Activated T-helper 2 cell treated with anti-CD3 and anti-CD28 coated beads, Interferon-gamma antibody, Interleukin-2, Interleukin-4, amounts not matched to agents 10 μg/mL and 5 μg/mL and 100 μg/mL, durations not matched to agents 14 hours and 24 hours and 36 hours (primary cell): Measurements from ENCODE around the gene GRM5. TPM values are rescaled to one million over a fixed set of nuclear protein-coding genes. Genes with fewer than 3 reads are reported as not detected.

Experiments used
- DNase-seq: peaks from one replicate; pipeline ENCODE4 v3.0.0; 2021; ENCODE audit warnings: low spot score
- H3K27ac Mint-ChIP-seq: one replicate; pipeline ENCODE4 v1.8.0; 2021; ENCODE audit warnings: mixed read lengths
- H3K27me3 Mint-ChIP-seq: one replicate; pipeline ENCODE4 v1.8.0; 2021; ENCODE audit warnings: low read depth, mixed read lengths
- H3K36me3 Mint-ChIP-seq: one replicate; pipeline ENCODE4 v1.8.0; 2021; ENCODE audit warnings: low read depth, mixed read lengths
- H3K4me1 Mint-ChIP-seq: one replicate; pipeline ENCODE4 v1.8.0; 2021; ENCODE audit warnings: low read depth, mixed read lengths
- H3K4me3 Mint-ChIP-seq: one replicate; pipeline ENCODE4 v1.8.0; 2021; ENCODE audit warnings: low read depth, mild to moderate bottlenecking, moderate library complexity, mixed read lengths
- H3K9me3 Mint-ChIP-seq: one replicate; pipeline ENCODE4 v1.8.0; 2021; ENCODE audit warnings: mixed read lengths
- intact Hi-C: fragments of 100-400 bp; cut with micrococcal nuclease; formaldehyde crosslinking; loops from one replicate; pipeline ENCODE4 v1.15.1; 2023
- total RNA-seq: library from RNA; stranded (reverse); gene quantifications from 2 replicates; pipeline ENCODE4 v1.2.3, GENCODE V29; 2022

GRM5 gene
- total RNA-seq, 1 donor from 2014 or later = not detected

DNA sequence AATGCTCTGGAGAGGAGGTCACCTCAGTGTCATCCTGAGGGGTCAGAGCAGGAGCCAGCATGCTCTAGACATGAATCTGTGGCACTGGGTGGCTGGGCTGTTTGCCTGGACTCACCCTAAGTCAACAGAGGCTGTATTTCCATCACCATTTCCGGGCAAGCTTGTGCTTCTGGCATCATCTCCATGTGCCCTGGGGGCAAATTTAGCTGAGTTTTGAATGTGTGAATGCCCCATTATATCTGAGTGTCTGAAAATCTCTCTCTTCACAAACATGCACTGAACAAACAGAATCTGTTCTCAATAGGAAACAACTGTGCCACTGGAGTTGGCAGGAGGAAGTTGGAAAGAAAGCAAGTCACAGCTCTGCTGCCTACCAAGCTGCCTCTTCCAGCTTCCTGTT lies 356.2 kb downstream of the GRM5 start:
- Mint-ChIP-seq H3K4me1 (no peaks in the 10 kb centered on the region), H3K27me3 (no peaks in the 10 kb centered on the region), H3K27ac (no peak overlapping the region), H3K36me3 (no peaks in the 10 kb centered on the region), H3K9me3 (no peaks in the 10 kb centered on the region), H3K4me3 (no peak overlapping the region)
- DNase-seq = no peak
- intact Hi-C loops = no loop called here

DNA sequence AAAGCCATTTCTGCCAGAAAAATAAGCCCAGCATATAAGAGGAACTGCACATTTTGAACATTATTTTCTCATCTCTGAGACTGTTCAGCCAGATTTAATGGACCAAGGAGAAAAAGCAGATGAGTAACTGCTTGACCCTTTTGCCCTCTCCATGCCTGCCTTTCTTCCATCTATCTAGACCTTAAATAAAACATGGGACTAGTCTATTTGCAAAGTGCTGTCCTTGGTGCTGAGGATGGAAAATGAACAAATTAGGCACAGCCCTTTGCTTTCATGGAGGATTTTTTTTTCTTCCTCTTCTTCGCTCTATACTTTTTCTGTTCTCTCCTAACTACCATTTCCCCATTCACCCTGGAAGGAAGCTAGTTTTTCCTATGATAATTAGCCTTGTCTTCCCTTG lies 361.3 kb downstream of the GRM5 start:
- no peaks in the 10 kb centered on the region for H3K36me3 Mint-ChIP-seq
- H3K27ac Mint-ChIP-seq = no peak overlapping the region
- no peaks in the 10 kb centered on the region for H3K27me3 Mint-ChIP-seq
- intact Hi-C loops = no loop called here
- no peaks in the 10 kb centered on the region for H3K9me3 Mint-ChIP-seq
- H3K4me1 Mint-ChIP-seq = no peaks in the 10 kb centered on the region
- no peak for DNase-seq
- H3K4me3 Mint-ChIP-seq = no peak overlapping the region

GRCh38 chr11:88701816-88702215 lies 364.0 kb downstream of the GRM5 start:
- H3K4me3 Mint-ChIP-seq = no peak overlapping the region
- H3K27ac Mint-ChIP-seq = no peak overlapping the region
- no peaks in the 10 kb centered on the region for H3K27me3 Mint-ChIP-seq
- DNase-seq = no peak
- no peaks in the 10 kb centered on the region for H3K9me3 Mint-ChIP-seq
- H3K4me1 Mint-ChIP-seq = no peaks in the 10 kb centered on the region
- H3K36me3 Mint-ChIP-seq = no peaks in the 10 kb centered on the region
- intact Hi-C loops = no loop called here

- no peak overlapping the region for H3K4me3 Mint-ChIP-seq
- no peak overlapping the region for H3K27ac Mint-ChIP-seq
- no peaks in the 10 kb centered on the region for H3K9me3 Mint-ChIP-seq
- intact Hi-C loops = no loop called here
- DNase-seq = no peak
- no peaks in the 10 kb centered on the region for H3K27me3 Mint-ChIP-seq
- H3K4me1 Mint-ChIP-seq = no peaks in the 10 kb centered on the region
- no peaks in the 10 kb centered on the region for H3K36me3 Mint-ChIP-seq
Observed at GRCh38 chr11:88697139-88697538, 368.6 kb downstream of the GRM5 start.

DNA sequence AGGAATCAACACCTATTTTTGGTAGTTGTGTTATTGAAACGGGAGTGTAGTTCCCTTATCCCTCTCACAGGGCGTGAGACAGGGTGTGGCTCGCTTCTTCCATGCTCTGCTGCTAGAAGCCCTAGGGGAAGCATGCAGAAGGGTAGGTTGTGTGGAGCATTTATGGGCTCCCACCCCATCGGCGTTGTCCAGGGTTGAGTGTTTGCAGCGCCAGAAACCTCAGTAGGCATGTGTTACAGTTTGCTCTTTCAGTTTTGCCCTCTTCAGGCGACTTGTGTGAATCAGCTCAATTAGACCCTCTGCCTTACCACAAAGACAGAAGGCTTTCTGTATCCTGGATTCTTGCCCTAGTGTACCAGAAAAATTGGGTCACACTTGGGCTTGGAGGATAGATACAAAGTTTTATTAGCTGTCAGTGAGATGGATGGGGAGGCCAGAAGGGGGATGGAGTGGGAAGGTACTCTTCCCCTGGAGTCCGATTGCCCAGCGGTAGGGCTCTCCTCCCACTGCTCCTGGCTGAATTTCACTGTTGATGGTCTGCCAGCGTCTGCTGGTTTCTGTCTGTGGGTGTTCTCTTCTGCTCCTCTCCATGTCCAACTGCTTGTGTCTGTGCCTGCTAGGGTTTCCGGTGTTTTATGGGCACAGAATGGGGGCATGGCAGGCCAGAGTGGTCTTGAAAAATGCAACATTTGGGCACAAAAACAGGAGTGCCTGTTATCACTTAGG lies 369.9 kb downstream of the GRM5 start:
- Mint-ChIP-seq H3K4me3 (no peak overlapping the region), H3K36me3 (no peaks in the 10 kb centered on the region), H3K27me3 (peaks cover 2% of the 10 kb centered on the region), H3K27ac (no peak overlapping the region), H3K9me3 (no peaks in the 10 kb centered on the region), H3K4me1 (no peaks in the 10 kb centered on the region)
- DNase-seq = no peak
- intact Hi-C loops = no loop called here

- no peak overlapping the region for H3K4me3 Mint-ChIP-seq
Observed at GRCh38 chr11:88692306-88693086, 373.3 kb downstream of the GRM5 start.

DNA sequence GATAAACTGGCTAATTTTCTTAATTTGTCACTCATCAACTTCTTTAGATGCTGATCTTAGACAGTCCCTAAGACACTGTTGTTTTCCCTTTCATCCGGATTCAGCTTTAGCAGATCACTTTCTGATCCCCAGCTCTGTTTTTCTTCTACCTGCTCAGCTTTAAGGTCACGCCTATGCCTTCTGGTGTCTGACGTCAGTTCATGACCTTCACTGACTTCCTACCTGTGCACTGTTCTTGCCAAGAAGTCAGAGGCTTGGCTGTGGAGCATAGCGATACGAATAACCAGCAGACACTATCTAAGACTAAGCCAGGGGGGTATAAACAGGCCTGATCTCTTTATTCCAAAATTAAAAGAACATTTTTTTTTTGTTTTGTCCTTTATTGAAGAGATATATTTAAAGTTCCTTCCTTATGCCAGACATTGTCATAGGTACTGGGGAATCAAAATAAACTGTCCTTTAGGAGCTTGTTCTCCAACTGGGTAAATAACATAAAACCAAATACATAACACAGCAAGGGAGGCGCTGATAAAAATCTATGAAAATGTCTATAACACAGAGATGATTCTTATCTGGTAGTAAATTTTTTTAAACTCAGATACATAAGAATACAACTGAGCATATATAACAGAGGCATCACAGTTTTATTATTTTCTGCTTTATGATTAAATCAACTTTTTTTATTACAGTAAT lies 376.1 kb downstream of the GRM5 start:
- no peak for DNase-seq
- H3K36me3 Mint-ChIP-seq = no peaks in the 10 kb centered on the region
- no peaks in the 10 kb centered on the region for H3K9me3 Mint-ChIP-seq
- no peak overlapping the region for H3K4me3 Mint-ChIP-seq
- H3K27ac Mint-ChIP-seq = no peak overlapping the region
- no peaks in the 10 kb centered on the region for H3K4me1 Mint-ChIP-seq
- intact Hi-C loops = no loop called here
- peaks cover 2% of the 10 kb centered on the region for H3K27me3 Mint-ChIP-seq

More at GRCh38 chr11:88692306-88693086, 373.3 kb downstream of the GRM5 start:
- Mint-ChIP-seq H3K4me1 (no peaks in the 10 kb centered on the region), H3K27me3 (peaks cover 2% of the 10 kb centered on the region), H3K27ac (no peak overlapping the region), H3K9me3 (no peaks in the 10 kb centered on the region), H3K36me3 (no peaks in the 10 kb centered on the region)
- intact Hi-C loops = no loop called here
- no peak for DNase-seq

- intact Hi-C loops = no loop called here
- no peaks in the 10 kb centered on the region for H3K4me1 Mint-ChIP-seq
- no peaks in the 10 kb centered on the region for H3K9me3 Mint-ChIP-seq
- H3K27ac Mint-ChIP-seq = no peak overlapping the region
- no peak for DNase-seq
- H3K4me3 Mint-ChIP-seq = no peak overlapping the region
- no peaks in the 10 kb centered on the region for H3K36me3 Mint-ChIP-seq
- no peaks in the 10 kb centered on the region for H3K27me3 Mint-ChIP-seq
Observed at GRCh38 chr11:88683024-88683423, 382.8 kb downstream of the GRM5 start.

GRCh38 chr11:88680806-88681205 lies 385.0 kb downstream of the GRM5 start:
- Mint-ChIP-seq H3K27ac (no peak overlapping the region), H3K9me3 (no peaks in the 10 kb centered on the region), H3K4me1 (no peaks in the 10 kb centered on the region), H3K4me3 (no peak overlapping the region), H3K36me3 (no peaks in the 10 kb centered on the region), H3K27me3 (no peaks in the 10 kb centered on the region)
- no peak for DNase-seq
- intact Hi-C loops = no loop called here

GRCh38 chr11:88666364-88666763 lies 399.4 kb downstream of the GRM5 start:
- Mint-ChIP-seq H3K9me3 (no peaks in the 10 kb centered on the region), H3K4me3 (no peak overlapping the region), H3K27ac (no peak overlapping the region), H3K4me1 (no peaks in the 10 kb centered on the region), H3K36me3 (no peaks in the 10 kb centered on the region), H3K27me3 (no peaks in the 10 kb centered on the region)
- intact Hi-C loops = no loop called here
- no peak for DNase-seq

GRCh38 chr11:88657076-88657738 lies 408.6 kb downstream of the GRM5 start:
- Mint-ChIP-seq H3K27ac (no peak overlapping the region), H3K4me3 (no peak overlapping the region)
- DNase-seq = no peak

DNA sequence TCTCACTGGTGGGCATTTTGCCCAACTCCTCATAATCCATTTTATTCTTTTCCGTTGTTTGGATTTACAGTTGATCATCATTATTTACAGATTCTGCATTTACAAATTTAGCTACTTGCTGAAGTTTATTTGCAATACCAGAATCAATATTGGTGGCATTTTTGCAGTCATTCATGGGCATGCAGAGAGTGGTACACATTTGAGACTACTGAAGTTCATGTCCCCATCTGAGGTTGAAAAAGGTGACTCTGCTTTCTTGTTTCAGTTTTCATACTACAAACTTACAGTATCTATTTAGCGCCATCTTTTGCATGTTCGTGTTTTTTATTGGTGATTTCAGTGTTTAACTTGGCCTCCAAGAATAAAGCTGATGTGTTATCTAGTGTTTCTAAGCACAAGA lies 409.5 kb downstream of the GRM5 start:
- DNase-seq = no peak
- H3K4me3 Mint-ChIP-seq = no peak overlapping the region
- H3K9me3 Mint-ChIP-seq = no peaks in the 10 kb centered on the region
- H3K36me3 Mint-ChIP-seq = no peaks in the 10 kb centered on the region
- no peaks in the 10 kb centered on the region for H3K4me1 Mint-ChIP-seq
- H3K27ac Mint-ChIP-seq = no peak overlapping the region
- intact Hi-C loops = no loop called here
- no peaks in the 10 kb centered on the region for H3K27me3 Mint-ChIP-seq

More at GRCh38 chr11:88657076-88657738, 408.6 kb downstream of the GRM5 start:
- Mint-ChIP-seq H3K9me3 (no peaks in the 10 kb centered on the region), H3K27me3 (no peaks in the 10 kb centered on the region), H3K4me1 (no peaks in the 10 kb centered on the region), H3K36me3 (no peaks in the 10 kb centered on the region)
- intact Hi-C loops = no loop called here
